AG10803 (cell line): ENCODE results near the gene SULT1C3.

Experiments
- DNase-seq: peaks from one replicate; pipeline ENCODE4 v3.0.0; 2010; ENCODE audit warnings: low read depth
- H3K4me3 ChIP-seq: 2 replicates; pipeline ENCODE4 v1.5.1; 2011; ENCODE audit warnings: mild to moderate bottlenecking, low read length, control low read depth
- CTCF ChIP-seq: conservative IDR thresholded peaks from 2 replicates; pipeline ENCODE4 v1.5.1; 2011; ENCODE audit warnings: mild to moderate bottlenecking, low read length, control low read depth, inconsistent platforms

SULT1C3 gene

GRCh38 chr2:108239786-108240185, at the start of gene SULT1C3:
TSS of gene SULT1C3 (plus strand) at chr2:108239968. CDS start at chr2:108247195, 7,227 bp downstream.
- TF ChIP-seq CTCF, result no peak
- DNase-seq, result no peak
- H3K4me3 ChIP-seq, result no peak within 1 kb of the TSS

- H3K4me3 ChIP-seq, result no peak overlapping the region
- DNase-seq, result no peak
- TF ChIP-seq CTCF, result no peak
Observed at GRCh38 chr2:108193251-108193650, 46.5 kb upstream of the SULT1C3 start.

DNA sequence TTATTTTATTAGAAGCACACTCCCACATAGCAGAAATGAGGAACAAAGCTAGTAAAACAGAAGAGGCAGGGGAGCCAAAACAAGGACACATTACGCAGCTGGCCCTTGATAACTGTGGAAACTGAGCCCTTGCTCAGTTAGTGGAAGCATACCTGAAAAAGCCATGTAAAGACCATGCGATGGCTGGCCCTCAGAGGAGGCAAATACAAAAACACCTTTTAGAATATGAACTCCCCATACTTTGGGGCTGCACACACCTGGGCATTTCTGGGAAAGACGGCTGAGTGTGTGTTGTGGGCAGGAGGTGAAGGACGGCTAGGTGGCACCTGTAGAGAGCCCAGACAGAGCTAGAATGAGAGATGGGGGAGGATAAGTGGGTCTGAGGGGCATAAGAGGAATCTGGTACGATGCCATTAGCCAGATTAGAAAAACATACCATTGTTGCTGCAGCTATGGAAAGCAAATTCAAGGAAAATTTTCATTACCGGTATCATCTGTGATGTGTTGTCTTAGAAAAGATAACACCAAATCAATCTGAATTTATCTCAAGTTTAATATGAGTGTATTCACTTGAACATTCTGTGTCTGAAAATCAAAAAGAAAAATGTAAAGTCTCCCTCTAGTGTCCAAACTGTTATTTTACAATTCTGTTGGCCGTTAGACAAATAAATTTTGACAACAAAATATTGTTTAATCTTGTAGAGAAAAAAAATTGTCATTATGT, 45.2 kb upstream of the SULT1C3 start:
- DNase-seq, result peak; percentile 3
- H3K4me3 ChIP-seq, result no peak overlapping the region
- peak; percentile 52 for TF ChIP-seq CTCF

GRCh38 chr2:108195133-108195439, 44.7 kb upstream of the SULT1C3 start:
- DNase-seq, result no peak
- H3K4me3 ChIP-seq, result no peak overlapping the region
- TF ChIP-seq CTCF, result no peak

DNA sequence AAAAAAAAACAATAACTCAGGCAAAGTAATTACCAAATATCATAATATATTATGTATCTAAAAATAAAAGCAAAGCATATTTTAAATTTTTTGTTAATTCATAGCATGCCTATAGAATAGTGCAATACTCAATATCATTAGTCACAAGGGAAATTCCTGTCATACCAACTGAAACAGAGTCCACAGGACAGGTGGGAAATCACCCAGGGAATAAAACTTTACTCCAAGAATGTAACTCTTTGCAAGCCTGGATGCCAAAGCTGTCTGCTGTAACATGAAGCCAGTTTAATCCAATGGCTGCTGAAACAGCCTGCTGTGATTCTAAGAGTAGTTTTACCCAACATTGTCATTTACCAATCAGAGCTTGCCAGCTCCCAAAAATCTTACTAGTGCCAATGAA, 40.0 kb upstream of the SULT1C3 start:
- peak; percentile 32 for DNase-seq
- TF ChIP-seq CTCF, result no peak
- no peak overlapping the region for H3K4me3 ChIP-seq

DNA sequence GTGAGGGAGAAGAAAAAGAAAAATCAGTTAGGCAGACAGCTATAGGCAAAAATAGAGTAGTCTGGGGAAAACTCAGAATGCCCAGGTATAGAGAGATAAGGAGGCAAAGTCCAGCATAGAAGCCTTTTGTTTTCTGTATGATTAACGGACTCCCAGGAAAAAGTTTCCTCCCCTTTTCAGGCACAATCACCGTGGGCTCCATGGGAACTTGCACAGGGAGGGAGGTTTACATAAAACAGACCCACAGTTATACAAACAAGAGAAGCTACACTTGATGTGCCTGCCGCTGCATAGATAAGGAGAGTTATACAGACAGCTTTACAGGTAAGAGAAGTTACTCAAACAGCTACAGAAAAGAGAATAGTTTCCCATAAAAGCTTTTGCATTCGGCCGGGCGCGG, 39.2 kb upstream of the SULT1C3 start:
- no peak for DNase-seq
- H3K4me3 ChIP-seq, result no peak overlapping the region
- TF ChIP-seq CTCF, result no peak

DNA sequence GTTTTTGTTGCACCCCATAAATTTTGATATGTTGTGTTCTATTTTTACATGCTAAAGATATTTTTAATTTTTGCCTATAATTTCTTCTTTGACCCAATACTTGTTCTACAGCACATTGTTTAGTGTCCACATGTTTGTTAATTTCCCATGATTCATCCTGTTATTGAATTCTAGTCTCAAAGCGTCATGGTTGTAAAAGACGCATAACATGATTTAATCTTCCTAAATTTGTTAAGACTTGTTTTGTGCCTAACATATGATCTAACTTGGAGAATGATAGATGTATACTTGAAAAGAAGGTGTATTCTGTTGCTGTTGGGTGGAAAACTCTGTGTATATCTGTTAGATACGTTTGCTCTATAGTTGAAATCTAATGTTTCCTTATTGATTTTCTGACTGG, 27.1 kb upstream of the SULT1C3 start:
- no peak for TF ChIP-seq CTCF
- DNase-seq, result no peak
- H3K4me3 ChIP-seq, result no peak overlapping the region
